ENCODE results near the gene FRMD4B.

GRCh38 chr3:69321301-69322157 is 64.4 kb downstream of the FRMD4B start:
- TF ChIP-seq MYC (IDR thresholded peaks at IDR 0.05; ENCODE audit: low read depth, low read length) (no peak), CTCF (IDR thresholded peaks at IDR 0.05; ENCODE audit: extremely low read depth in 1 of 2, insufficient read depth in 1 of 2, low read depth in 1 of 2, low read length in 2 of 2) (no peak), POLR2A (IDR thresholded peaks at IDR 0.05; ENCODE audit: low read depth, low read length) (no peak)

Data from endothelial cell of umbilical vein (primary cell).